Right lobe of liver (tissue), 4 donors: ENCODE data around the gene CPB1.

Experiments used
- CTCF ChIP-seq, 4 donors: fragments of 200-600 bp in 3 of 4; fragments of 450-650 bp in 1 of 4; IDR thresholded peaks; one replicate each; pipeline versions ENCODE4 v1.5.1 to v1.8.0; 2016 to 2022; ENCODE audit warnings: antibody characterized with exemption in 4 of 4, mild to moderate bottlenecking in 2 of 4
- POLR2A ChIP-seq: fragments of 450-650 bp; IDR thresholded peaks from one replicate; pipeline ENCODE4 v1.6.1; 2017; ENCODE audit warnings: antibody characterized with exemption, mild to moderate bottlenecking
- donor health status: DM: no; HTN: no; CAD: no.
- donor health status: DM: no; HTN: no; CAD: no.
- donor health status: DM: no; HTN: yes; CAD: no.

GRCh38 chr3:148879256-148879655 lies 51.6 kb downstream of the CPB1 start:
- TF ChIP-seq CTCF (IDR thresholded peaks at IDR 0.05) (no peak), POLR2A (no peak)
